GM19468 (cell line): ENCODE data around the gene TMEM51.

Experiments used
- ATAC-seq: cut with Tn5 transposase; IDR thresholded peaks from one replicate; pipeline ENCODE4 v1.9.1; 2021; ENCODE audit warnings: mild to moderate bottlenecking, moderate library complexity, moderate number of reproducible peaks; ENCODE audit not compliant: unreplicated experiment; ENCODE audit errors: extremely low read depth

Gene TMEM51

DNA sequence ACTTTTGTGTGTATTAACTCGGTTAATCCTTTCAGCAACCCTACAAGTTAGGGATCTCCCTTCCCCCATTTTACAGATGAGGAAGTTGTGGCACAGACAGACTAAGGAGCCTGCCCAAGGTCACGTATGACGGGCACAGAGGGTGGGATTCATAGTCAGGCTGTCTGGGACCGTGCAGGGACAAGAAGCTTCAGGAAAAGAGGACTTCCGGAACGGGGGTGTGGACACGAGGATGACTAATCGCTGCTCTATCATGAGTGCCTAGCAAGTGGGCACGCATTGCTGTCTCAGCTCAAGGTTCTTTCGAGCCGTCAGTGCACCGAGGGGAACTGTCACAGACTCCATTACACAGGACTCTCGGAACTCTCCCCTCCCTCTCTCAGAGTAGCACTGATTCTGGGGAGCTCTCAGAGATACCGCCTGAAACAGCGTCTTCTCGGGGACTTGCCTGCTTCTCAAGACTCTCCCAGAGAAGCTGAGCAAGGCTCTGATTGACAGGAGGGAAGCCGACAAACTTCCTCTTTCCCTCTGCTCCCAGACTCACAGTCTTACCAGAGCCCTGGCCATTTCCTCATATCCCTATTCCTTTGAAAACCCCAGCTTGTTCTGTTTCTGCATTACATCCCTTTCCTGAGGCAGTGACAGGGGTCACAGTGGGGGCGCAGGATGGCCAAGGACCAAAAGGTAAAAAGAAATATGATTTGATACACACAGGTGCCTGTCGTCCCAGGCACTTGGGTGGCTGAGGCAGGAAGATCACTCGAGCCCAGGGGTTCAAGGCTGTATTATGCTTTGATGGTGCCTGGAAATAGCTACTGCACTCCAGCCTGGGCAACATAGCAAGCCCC lies 107.8 kb downstream of the TMEM51 start:
- ATAC-seq, result no peak

DNA sequence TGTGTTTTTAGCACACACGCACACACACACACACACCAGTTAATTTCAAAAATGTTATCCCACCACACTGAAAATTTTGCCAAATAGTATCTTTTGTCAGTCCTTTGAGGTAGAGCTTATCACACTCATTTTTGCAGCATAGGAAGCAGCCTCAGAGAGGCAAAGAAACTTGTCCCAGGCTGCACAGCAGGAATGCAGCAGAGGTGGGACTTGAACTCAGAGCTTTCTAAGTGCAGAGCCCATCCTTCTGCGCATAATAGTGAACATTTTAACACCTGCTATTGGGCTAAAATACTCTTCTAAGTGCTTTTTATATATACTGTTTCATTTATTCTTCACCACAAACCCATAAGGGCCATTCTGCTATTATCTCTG lies 108.4 kb downstream of the TMEM51 start:
- ATAC-seq, result no peak

DNA sequence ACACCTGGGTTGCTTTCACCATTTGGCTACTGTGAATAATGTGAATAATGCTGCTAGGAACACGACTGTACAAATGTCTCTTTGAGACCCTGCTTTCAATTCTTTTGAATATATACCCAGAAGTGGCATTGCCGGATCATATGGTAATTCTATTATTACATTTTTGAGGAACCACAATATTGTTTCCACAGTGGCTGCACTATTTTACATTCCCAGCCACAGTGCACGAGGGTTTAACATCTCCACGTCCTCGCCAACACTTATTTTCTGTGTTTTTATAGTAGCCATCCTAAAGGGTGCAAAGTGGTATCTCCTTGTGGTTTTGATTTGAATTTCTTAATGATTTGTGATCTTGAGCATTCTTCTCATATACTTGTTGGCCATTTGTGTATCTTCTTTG lies 109.2 kb downstream of the TMEM51 start:
- no peak for ATAC-seq

DNA sequence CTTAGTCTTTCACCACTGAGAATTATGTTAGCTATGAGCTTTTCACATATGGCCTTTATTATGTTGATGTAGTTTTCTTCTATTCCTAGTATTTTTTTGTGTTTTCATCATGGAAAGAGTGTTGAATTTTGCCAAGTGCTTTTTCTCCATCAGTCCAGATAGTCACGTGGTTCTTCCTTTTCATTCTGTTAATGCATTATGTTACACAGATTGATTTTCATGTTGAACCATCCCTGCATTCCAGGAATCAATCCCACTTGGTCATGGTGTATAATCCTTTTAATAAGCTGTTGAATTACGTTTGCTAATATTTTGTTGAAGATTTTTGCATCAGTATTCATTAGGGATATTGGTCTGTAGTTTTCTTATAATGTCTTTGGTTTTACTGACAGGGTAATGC lies 111.2 kb downstream of the TMEM51 start:
- no peak for ATAC-seq
